A549 (cell line): ENCODE results near the gene MOSPD3. TPM values are rescaled to one million over a fixed set of nuclear protein-coding genes. Genes with fewer than 3 reads are reported as not detected.
A peak's percentile ranks its signal among the peaks of the same experiment; 100 is the strongest.

Experiments used
- ATAC-seq, 2 experiments: fragments of 200-7000 bp in 1 of 2; fragments of >200 bp in 1 of 2; cut with Nextera tagmentation in 1 of 2; cut with Tn5 transposase in 1 of 2; 3 replicates each; pipeline versions ENCODE4 v1.8.0 to v1.9.1; 2018 to 2020; ENCODE audit warnings: mild to moderate bottlenecking in 1 of 2, moderate library complexity in 1 of 2
- CTCF ChIA-PET: fragments of 300-600 bp; sonication (Branson Sonifier 250); formaldehyde crosslinking; extraction: SDS; loops from one replicate; lab custom pipeline; 2021; ENCODE audit warnings: antibody characterized with exemption, inconsistent platforms; lab: Yijun Ruan, JAX
- POLR2A ChIA-PET: fragments of 350-600 bp; formaldehyde crosslinking; extraction: SDS; loops from one replicate; lab custom pipeline; 2021; ENCODE audit warnings: antibody characterized with exemption, inconsistent platforms; lab: Yijun Ruan, JAX
- DNase-seq, 2 experiments: peaks; one replicate each; pipeline versions ENCODE4 v3.0.0 to v3.0.0-alpha.2; 2011 to 2016; ENCODE audit warnings: low read depth in 1 of 2, low spot score in 1 of 2
- FAIRE-seq: peaks from 2 replicates; lab custom pipeline; 2011; peaks lifted over from hg19 to GRCh38; lab: Jason Lieb, UNC
- H3K27ac ChIP-seq, 2 experiments: fragments of >200 bp; sonication (Bioruptor Twin); formaldehyde crosslinking; 3 replicates each; pipeline ENCODE4 v1.5.1; 2016 to 2017
- H3K4me1 ChIP-seq: fragments of >200 bp; sonication (Bioruptor Twin); formaldehyde crosslinking; 3 replicates; pipeline ENCODE4 v1.6.1; 2016
- H3K4me2 ChIP-seq: fragments of >200 bp; sonication (Bioruptor Twin); formaldehyde crosslinking; 3 replicates; pipeline ENCODE4 v1.6.1; 2016
- H3K4me3 ChIP-seq: fragments of >200 bp; sonication (Bioruptor Twin); formaldehyde crosslinking; 3 replicates; pipeline ENCODE4 v1.5.1; 2016
- H3K9me3 ChIP-seq: fragments of >200 bp; sonication (Bioruptor Twin); formaldehyde crosslinking; 3 replicates; pipeline ENCODE4 v1.6.1; 2016
- CEBPB ChIP-seq, 2 experiments: fragments of >200 bp in 1 of 2; sonication (Bioruptor Twin) in 1 of 2; formaldehyde crosslinking in 1 of 2; IDR thresholded peaks; 2 replicates each; pipeline ENCODE4 v1.6.1; 2012 to 2016
- EHF ChIP-seq: fragments of 250-450 bp; sonication (Bioruptor Pico); IDR thresholded peaks from 2 replicates; pipeline ENCODE4 v1.5.0; 2020; ENCODE audit warnings: mild to moderate bottlenecking
- EP300 ChIP-seq, 2 experiments: fragments of >200 bp; sonication (Bioruptor Twin); formaldehyde crosslinking; IDR thresholded peaks; 2 replicates in 1 of 2; 3 replicates in 1 of 2; pipeline ENCODE4 v1.6.1; 2016 to 2017
- HEYL ChIP-seq: fragments of 250-450 bp; sonication (Bioruptor Pico); IDR thresholded peaks from 2 replicates; pipeline ENCODE4 v1.8.0; 2021; ENCODE audit warnings: mild to moderate bottlenecking, moderate library complexity
- HOXB5 ChIP-seq: fragments of 250-450 bp; sonication (Bioruptor Pico); IDR thresholded peaks from 2 replicates; pipeline ENCODE4 v1.5.0; 2020; ENCODE audit warnings: mild to moderate bottlenecking, moderate library complexity
- MYC ChIP-seq: IDR thresholded peaks from 2 replicates; pipeline ENCODE4 v1.6.1; 2012; ENCODE audit warnings: mild to moderate bottlenecking, inconsistent platforms, low read length, improper control_type of control experiment, borderline replicate concordance
- NPAS2 ChIP-seq: fragments of 250-450 bp; sonication (Bioruptor Pico); IDR thresholded peaks from 2 replicates; pipeline ENCODE4 v1.8.0; 2022; ENCODE audit warnings: mild to moderate bottlenecking, moderate library complexity, borderline replicate concordance
- POLR2AphosphoS2 ChIP-seq: conservative IDR thresholded peaks from 2 replicates; pipeline ENCODE4 v1.6.1; 2012; ENCODE audit warnings: low read length, improper control_type of control experiment, inconsistent platforms
- RFX5 ChIP-seq: fragments of 450-650 bp; IDR thresholded peaks from 2 replicates; pipeline ENCODE4 v1.7.1; 2014; ENCODE audit warnings: antibody characterized with exemption, mild to moderate bottlenecking, moderate library complexity
- RNF2 ChIP-seq: fragments of 200-600 bp; sonication (generic); IDR thresholded peaks from 2 replicates; pipeline ENCODE4 v1.6.1; 2016; ENCODE audit warnings: low read depth, mild to moderate bottlenecking, antibody characterized with exemption, moderate library complexity, borderline replicate concordance
- TFCP2L1 ChIP-seq: fragments of 250-450 bp; sonication (Bioruptor Pico); IDR thresholded peaks from 2 replicates; pipeline ENCODE4 v1.5.0; 2021; ENCODE audit warnings: mild to moderate bottlenecking
- TP53 ChIP-seq: fragments of 250-450 bp; sonication (Bioruptor Pico); IDR thresholded peaks from 2 replicates; pipeline ENCODE4 v1.5.0; 2021; ENCODE audit warnings: mild to moderate bottlenecking, moderate library complexity
- ZNF302 ChIP-seq: fragments of 250-450 bp; sonication (Bioruptor Pico); IDR thresholded peaks from 2 replicates; pipeline ENCODE4 v1.9.0; 2021; ENCODE audit warnings: inconsistent platforms, mild to moderate bottlenecking, moderate library complexity
- WGBS: methylation state at CpG from one replicate; pipeline ENCODE4 v1.1.6; 2017; ENCODE audit errors: missing lambda C conversion rate; 5-methylcytosine and 5-hydroxymethylcytosine counted together
- polyA plus RNA-seq, 4 experiments: library from polyadenylated mRNA; depleted of rRNA in 3 of 4; stranded (reverse); fragments of >200 nt; fragmentation: RNase III in 1 of 4; extraction: RNeasy Plus Mini Kit Qiagen cat#74134 plus additional on column Dnase treatment in 1 of 4; gene quantifications; 2 replicates in 3 of 4; 3 replicates in 1 of 4; pipeline ENCODE4 v1.2.3, GENCODE V29; 2011 to 2017
- TF ChIP-seq, protein P1 (sequence below): fragments of 250-450 bp; sonication (Bioruptor Pico); IDR thresholded peaks from 2 replicates; pipeline ENCODE4 v1.5.0; 2021; ENCODE audit warnings: mild to moderate bottlenecking, moderate library complexity, borderline replicate concordance
- TF ChIP-seq, protein P2 (sequence below): IDR thresholded peaks from 2 replicates; pipeline ENCODE4 v1.6.1; 2012
- TF ChIP-seq, protein P3 (sequence below): IDR thresholded peaks from 2 replicates; pipeline ENCODE4 v1.6.1; 2012
- TF ChIP-seq, protein P4 (sequence below): fragments of 450-650 bp; IDR thresholded peaks from 2 replicates; pipeline ENCODE4 v1.6.1; 2014; ENCODE audit warnings: antibody characterized with exemption

Gene MOSPD3
- polyA plus RNA-seq, 2 of the 4 experiments (the other 2 are of a cell fraction), result 6.1 to 14.8 TPM

DNA sequence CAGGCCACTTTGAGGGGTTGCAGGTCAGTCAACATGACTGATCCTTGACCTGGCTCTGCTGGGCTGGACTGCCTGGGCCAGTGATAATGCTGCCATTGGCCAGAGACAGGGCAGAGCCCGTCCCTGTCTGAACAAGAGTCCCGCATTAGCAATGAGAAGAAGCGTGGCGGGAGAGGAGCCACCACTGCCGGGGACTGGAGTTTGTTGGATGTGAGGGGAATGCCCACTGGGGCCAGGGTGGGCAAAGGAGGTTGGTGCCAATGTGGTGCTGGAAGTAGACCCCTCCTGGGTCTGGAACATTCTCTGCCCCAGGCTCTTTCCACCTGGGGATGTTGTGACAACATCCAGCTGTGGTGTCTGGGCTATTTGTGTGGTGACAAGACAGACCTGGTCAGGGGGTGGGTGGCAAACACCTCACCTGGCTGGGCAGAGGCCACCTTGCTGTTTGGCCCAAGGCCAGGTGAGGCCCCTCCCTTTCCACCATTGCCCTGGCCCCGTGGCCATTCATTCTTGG lies 46.3 kb upstream of the MOSPD3 start:
- 81% methylated on average over 6 of the region's 6 CpGs for WGBS
- CTCF ChIA-PET, result interaction anchor here (1.1 to 14.3 kb wide), 10 partner anchors 11 to 126 kb away, joined by 3 to 316 read pairs (median 7); partner anchors contain the start of genes AGFG2, FBXO24, LRCH4 and SPACDR
- Histone ChIP-seq H3K27ac (no peak overlapping the region), H3K4me3 (no peak overlapping the region), H3K4me2 (no peak overlapping the region), H3K9me3 (no peaks in the 10 kb centered on the region), H3K4me1 (peaks cover 6% of the 10 kb centered on the region; the same call in 2 of the 3 replicates)
- ATAC-seq (no peak), FAIRE-seq (no peak)
- TF ChIP-seq TFCP2L1 (CRISPR knock-in tag), result no peak
- no peak for TF ChIP-seq EHF (CRISPR knock-in tag)
- TF ChIP-seq, protein P1, sequence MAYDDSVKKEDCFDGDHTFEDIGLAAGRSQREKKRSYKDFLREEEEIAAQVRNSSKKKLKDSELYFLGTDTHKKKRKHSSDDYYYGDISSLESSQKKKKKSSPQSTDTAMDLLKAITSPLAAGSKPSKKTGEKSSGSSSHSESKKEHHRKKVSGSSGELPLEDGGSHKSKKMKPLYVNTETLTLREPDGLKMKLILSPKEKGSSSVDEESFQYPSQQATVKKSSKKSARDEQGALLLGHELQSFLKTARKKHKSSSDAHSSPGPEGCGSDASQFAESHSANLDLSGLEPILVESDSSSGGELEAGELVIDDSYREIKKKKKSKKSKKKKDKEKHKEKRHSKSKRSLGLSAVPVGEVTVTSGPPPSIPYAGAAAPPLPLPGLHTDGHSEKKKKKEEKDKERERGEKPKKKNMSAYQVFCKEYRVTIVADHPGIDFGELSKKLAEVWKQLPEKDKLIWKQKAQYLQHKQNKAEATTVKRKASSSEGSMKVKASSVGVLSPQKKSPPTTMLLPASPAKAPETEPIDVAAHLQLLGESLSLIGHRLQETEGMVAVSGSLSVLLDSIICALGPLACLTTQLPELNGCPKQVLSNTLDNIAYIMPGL, result no peak
- TF ChIP-seq, protein P2, sequence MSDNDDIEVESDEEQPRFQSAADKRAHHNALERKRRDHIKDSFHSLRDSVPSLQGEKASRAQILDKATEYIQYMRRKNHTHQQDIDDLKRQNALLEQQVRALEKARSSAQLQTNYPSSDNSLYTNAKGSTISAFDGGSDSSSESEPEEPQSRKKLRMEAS, result no peak
- no peak for TF ChIP-seq RFX5
- TF ChIP-seq MYC, result no peak
- TF ChIP-seq, all 56 proteins: peak for 0
- no peak for DNase-seq
- POLR2A ChIA-PET, result interaction anchor here (2.5 kb wide), 1 partner anchor 20 kb away, joined by 12 read pairs; the partner anchor contains the start of genes FBXO24 and LRCH4

DNA sequence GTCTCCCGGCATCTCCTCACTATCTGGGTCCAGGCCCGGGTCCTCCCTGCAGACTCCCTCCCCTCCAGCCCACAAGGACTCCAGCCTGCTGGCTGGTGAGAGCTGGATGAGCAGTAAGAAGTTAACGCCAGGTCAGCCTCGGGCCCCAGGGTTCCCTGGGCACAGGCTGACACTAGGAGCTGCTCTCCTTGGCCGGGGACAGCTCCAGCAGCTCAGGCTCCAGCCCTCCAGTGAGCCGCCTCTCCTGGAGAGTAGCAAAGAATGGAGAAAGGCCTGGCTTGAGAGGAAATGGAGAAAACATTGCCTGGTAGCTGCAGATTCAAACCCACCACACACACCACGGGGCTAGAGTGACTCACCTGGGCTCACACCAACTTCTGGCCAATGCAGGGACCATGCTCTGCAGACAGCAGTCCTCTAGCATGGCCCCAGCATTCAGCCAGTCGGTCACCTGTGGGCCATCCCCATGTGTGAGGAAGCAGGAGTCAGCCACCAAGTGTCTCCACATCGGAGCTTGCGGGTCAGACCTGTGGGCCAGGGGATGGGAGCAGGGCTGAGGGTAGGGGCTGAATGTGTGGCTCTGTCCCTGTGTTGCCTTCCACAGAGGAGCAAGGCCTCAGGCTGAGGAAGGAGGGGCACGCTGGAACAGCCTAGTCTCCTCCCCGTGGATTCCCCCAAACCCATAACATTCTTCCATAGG lies 45.2 kb upstream of the MOSPD3 start:
- FAIRE-seq (no peak), ATAC-seq (peak in 1 of 2 experiments; percentile 4; a peak in 2 of 6 replicates), DNase-seq (no peak)
- H3K27ac ChIP-seq, result peak overlapping the region in 1 of 2 experiments; percentile 8; a peak in 1 of 6 replicates
- no peaks in the 10 kb centered on the region for H3K9me3 ChIP-seq
- TF ChIP-seq CEBPB (IDR thresholded peaks at IDR 0.05), result no peak
- TF ChIP-seq, protein P3, sequence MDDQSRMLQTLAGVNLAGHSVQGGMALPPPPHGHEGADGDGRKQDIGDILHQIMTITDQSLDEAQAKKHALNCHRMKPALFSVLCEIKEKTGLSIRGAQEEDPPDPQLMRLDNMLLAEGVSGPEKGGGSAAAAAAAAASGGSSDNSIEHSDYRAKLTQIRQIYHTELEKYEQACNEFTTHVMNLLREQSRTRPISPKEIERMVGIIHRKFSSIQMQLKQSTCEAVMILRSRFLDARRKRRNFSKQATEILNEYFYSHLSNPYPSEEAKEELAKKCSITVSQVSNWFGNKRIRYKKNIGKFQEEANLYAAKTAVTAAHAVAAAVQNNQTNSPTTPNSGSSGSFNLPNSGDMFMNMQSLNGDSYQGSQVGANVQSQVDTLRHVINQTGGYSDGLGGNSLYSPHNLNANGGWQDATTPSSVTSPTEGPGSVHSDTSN, result no peak
- no peak for TF ChIP-seq NPAS2 (CRISPR knock-in tag)
- TF ChIP-seq HOXB5 (CRISPR knock-in tag), result no peak
- TF ChIP-seq, protein P4, sequence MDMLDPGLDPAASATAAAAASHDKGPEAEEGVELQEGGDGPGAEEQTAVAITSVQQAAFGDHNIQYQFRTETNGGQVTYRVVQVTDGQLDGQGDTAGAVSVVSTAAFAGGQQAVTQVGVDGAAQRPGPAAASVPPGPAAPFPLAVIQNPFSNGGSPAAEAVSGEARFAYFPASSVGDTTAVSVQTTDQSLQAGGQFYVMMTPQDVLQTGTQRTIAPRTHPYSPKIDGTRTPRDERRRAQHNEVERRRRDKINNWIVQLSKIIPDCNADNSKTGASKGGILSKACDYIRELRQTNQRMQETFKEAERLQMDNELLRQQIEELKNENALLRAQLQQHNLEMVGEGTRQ, result no peak
- TF ChIP-seq EP300 (IDR thresholded peaks at IDR 0.05), result no peak
- no peak for TF ChIP-seq MYC
- no peak for TF ChIP-seq POLR2AphosphoS2
- no peak for TF ChIP-seq TP53 (CRISPR knock-in tag)
- TF ChIP-seq RNF2, result no peak
- TF ChIP-seq ZNF302 (CRISPR knock-in tag), result no peak
- no peak for TF ChIP-seq HEYL (CRISPR knock-in tag)
- no peak overlapping the region for H3K4me2 ChIP-seq
- no peak overlapping the region for H3K4me3 ChIP-seq
- POLR2A ChIA-PET, result no interaction called here
- peaks cover 15% of the 10 kb centered on the region; the same call in 2 of the 3 replicates for H3K4me1 ChIP-seq
- CTCF ChIA-PET, result interaction anchor here (0.9 to 14.3 kb wide), 8 partner anchors 8 to 124 kb away, joined by 3 to 273 read pairs (median 6); partner anchors contain the start of genes FBXO24, LRCH4, MOSPD3 and NYAP1
- 89% methylated on average over 9 of the region's 12 CpGs for WGBS
